Stimulated activated CD4-positive, alpha-beta T cell treated with anti-CD3 and anti-CD28 coated beads, Interleukin-12 subunit alpha, Interleukin-12 subunit beta, amount 100 ng/mL, for 24 hours (primary cell): Measurements from ENCODE around the gene GTPBP3.
A peak's percentile ranks its signal among the peaks of the same experiment; 100 is the strongest.
"Not testable (repeated sequence)": the region's sequence is repeated elsewhere in the genome, so short reads cannot be mapped to it uniquely, and the experiment has no call there.

Experiments used
- DNase-seq, 2 experiments: peaks; one replicate each; pipeline ENCODE4 v3.0.0-alpha.2; 2020; ENCODE audit warnings: low read depth in 2 of 2

The GTPBP3 gene

GRCh38 chr19:17341386-17341785, 4.0 kb downstream of the GTPBP3 start:
- DNase-seq = no peak

DNA sequence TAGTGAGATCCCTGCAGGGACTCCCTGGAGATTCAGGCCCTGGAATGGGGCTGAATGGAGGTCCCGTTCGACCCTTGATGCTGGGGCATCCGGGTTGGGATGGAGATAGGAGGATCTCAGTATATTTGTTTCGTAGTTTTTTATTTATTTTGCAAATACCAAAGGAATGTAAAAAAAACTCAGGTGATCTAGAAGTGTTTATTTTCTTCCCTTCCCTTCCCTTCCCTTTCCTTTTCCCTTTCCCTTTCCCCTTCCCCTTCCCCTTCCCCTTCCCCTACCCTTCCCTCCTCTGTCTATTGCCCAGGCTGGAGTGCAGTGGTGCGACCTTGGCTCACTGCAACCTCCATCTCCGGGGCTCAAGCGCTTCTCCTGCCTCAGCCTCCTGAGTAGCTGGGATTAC, 4.5 kb downstream of the GTPBP3 start:
- no peak for DNase-seq

DNA sequence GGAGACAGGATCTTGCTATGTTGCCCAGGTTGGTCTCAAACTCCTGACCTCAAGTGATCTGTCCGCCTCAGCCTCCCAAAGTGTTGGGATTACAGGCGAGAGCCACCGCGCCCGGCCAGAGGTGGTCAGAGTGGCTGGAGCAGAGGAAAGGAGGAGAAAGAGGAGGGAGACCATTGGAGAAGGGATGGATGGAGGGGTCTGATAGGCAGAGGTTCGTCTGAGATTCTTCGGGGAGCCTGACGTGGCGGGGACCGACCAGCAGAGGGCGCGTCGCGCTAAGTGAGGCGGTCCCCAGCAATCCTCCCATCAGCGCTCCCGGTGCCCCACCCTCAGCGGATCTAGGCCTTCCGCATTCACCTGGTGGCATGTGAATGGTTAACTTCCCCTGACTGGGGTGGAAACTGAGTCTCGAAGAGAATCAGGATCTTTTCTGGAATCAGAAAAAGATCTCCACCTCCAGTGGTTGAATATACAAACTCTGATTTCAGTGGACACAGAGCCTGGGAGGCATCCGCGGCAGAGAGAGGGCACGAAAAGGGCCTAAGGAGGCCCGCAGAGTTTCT, 8.8 kb downstream of the GTPBP3 start:
- peak; percentile 65 to 75 for DNase-seq

DNA sequence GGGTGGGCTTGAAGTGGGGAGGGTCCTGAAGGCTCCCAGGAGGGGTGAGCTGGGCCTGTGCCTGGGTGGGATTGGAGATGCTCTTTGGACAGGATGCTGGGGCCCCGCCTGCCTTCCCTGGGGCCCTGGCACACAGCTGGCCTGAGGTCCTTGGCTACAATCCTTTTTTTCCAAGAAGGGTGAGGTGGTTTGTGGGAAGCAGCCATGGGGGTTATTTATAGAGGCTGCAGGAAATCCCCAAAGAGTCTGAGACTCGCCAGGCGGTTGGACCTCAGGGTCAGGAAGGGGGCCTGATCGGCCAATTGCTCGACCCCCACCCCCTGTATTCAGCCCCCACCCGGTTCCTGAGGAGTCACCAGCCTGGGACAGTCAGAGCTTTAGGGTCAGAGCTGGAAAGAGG, 10.0 kb downstream of the GTPBP3 start:
- DNase-seq = no peak

- DNase-seq = no peak
These were observed 10.5 kb downstream of the GTPBP3 start for GRCh38 chr19:17347877-17348276.

DNA sequence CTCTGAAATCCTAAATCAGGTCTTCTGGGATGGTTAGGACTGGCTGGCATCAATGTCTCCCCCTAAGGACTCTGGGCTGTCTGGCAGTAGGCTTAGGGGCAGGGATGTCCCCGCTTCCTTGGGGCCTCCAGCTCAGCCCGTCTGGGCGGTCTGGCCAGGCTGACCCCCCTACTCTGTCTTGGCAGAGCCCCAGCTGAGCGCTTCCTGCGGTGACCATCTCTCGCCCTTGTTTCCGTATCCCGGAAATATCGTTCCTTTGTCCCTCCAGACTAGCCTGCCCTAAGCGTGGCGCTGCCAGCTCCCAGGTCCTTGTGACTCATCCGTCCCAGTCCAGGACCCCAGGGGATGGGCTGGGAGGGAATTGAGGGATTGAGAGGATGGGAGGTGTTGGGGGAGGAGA, 11.3 kb downstream of the GTPBP3 start:
- DNase-seq = no peak

GRCh38 chr19:17351815-17352435, 14.6 kb downstream of the GTPBP3 start:
- no peak for DNase-seq

GRCh38 chr19:17352608-17353280, 15.4 kb downstream of the GTPBP3 start:
- no peak for DNase-seq

- no peak for DNase-seq
These were observed 16.0 kb downstream of the GTPBP3 start for GRCh38 chr19:17353386-17353785.

GRCh38 chr19:17357078-17357666, 19.8 kb downstream of the GTPBP3 start:
- no peak for DNase-seq

- DNase-seq = no peak
These were observed 20.4 kb downstream of the GTPBP3 start for GRCh38 chr19:17357724-17358123.

DNA sequence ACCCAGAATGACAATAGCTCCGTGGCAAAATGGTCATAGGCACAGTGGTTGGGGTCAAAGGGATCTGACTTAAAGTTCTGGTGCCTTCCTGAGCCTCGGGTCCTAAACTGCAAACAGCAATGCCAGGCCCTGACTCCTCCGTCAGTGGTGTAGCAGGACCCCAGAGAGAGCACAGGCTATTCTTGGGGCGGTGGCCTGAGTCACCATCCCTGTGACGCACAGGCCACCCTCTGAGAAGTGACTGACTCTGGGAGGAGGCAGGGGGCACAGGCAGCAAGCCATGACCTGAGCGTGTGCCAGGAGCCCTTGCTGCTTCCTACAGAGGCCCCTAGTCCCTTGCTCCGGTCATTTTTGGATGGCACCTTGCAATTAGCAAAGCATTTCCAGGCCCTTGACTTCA, 21.0 kb downstream of the GTPBP3 start:
- DNase-seq = no peak

DNA sequence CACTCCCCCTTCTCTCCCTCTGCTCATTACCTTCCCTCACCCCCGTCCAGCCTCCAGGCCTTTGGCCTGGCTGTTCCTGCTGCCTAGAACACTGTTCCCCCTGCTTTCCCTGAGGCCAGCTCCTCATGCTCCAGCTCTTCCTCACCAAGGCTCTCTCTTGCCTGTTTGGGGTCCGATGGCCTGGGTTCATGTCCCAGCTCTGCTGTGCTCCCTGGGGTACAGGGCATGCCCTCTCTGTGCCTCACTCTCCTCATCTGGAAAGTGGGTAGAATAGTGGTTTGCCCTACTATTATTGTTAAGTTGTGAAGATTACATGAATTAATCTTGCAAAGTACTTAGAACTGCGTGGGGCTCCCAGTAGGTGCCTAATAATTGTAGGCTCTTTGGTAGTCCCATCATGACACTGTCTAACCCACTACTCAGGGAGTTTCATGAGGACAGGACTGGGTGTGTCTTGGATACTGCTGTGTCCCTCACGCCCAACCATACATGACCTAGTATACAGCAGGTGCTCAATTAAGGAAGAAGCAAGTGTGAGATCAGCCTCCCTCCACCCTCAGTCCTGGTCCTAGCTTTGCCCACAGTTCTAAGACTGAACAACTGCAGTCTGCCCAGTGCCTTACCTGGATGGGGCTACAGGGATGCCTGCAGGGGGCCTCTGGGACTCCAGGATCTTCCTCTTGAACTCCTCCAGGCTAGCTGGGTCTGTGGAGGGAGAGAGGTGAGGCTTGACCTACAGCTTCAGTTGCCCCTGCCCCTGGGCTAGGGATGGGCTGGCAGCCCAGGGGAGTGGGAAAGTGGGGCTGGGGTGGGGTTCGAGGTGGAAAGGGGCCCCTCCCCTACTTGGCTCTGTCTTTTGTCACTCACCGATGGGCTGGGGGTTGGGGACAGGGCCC, 22.8 kb downstream of the GTPBP3 start:
- no peak for DNase-seq

DNA sequence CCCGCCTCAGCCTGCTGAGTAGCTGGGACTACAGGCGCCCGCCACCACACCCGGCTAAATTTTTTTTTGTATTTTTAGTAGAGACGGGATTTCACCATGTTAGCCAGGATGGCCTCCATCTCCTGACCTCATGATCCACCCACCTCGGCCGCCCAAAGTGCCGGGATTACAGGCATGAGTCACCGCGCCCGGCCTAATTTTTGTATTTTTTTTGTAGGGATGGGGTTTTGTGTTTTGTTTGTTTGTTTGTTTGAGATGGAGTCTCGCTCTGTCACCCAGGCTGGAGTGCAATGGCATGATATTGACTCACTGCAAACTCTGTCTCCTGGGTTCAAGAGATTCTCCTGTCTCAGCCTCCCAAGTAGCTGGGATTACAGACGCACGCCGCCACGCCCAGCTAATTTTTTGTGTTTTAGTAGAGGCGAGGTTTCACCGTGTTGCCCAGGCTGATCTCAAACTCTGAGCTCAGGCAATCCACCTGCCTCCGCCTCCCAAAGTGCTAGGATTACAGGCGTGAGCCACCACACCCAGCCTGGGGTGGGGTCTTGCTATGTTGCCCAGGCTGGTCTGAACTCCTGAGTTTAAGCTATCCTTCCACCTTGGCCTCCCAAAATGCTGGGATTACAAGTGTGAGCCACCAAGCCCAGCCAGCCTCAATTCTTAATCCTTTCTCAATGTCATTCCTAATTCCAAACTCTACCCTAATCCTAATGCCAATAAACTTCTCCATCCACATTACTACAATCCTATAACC, 26.7 kb downstream of the GTPBP3 start:
- not testable (repeated sequence) for DNase-seq

DNA sequence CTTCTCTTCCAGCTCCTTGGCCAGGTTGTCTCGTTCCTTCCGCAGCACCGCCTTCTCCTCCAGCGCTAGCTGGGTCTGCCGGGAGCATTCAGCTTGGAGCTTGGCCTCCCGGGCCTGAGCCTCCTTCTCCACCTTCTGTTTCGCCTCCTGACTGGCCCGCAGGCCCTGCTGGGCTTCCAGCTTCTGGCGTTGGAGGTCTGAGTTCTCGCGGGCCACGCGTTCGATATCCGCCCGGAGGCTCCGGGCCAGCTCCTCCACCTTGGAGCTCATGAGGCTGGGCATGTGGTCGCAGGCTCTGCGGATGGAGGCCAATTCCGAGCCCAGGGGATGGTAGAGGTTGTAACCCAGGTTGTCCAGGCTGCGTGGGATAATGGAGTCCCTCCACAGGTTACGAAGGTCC, 28.0 kb downstream of the GTPBP3 start:
- no peak for DNase-seq

DNA sequence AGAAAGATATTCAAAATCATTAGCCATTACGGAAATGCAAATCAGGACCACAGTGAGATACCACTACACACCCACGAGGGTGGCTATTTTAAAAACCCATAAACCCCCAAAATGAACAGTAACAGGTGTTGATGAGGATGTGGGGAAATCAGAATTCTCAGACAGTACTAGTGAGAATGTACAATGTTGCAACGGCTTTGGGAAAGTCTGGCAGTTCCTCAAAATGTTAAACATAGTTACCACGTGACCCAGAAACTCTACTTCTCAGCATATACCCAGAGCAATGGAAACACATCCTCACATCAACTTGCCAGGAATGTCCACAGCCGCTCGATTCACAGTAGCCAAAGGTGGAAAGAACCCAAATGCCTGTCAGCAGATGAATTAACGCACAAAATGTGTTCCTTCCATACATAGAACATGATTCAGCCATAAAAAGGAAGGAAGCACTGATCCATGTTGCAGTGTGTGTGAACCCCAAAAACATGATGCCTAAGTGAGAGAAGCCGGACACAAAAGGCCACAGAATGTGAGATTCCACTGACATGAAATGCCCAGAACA, 32.8 kb downstream of the GTPBP3 start:
- no peak for DNase-seq

- DNase-seq = no peak
These were observed 39.7 kb downstream of the GTPBP3 start, which contains the start of gene PLVAP for GRCh38 chr19:17376935-17377600. PLVAP (minus strand) TSS chr19:17377342; CDS start chr19:17377288, 54 bp downstream.

DNA sequence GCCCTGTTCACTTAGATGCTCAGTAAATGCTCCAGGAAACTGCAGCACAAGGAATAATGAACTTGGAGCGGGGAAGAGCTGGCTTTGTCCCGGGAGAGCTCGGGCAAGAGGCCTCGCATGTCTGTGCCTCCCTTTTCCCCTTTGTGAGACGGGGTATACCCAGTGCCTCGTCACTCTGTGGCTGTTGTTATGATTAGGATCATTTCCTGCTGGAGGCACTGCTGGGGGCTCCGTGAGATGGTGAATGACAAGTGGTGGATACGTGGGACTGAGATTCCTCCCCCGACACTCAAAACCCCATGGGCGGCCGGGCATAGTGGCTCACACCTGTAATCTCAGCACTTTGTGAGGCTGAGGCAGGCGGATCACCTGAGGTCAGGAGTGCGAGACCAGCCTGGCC, 40.9 kb downstream of the GTPBP3 start:
- no peak for DNase-seq

- no peak for DNase-seq
These were observed 41.9 kb downstream of the GTPBP3 start for GRCh38 chr19:17379221-17379631.

GRCh38 chr19:17380426-17381138, 43.2 kb downstream of the GTPBP3 start:
- no peak for DNase-seq
